Neuron (in vitro differentiated cells): ENCODE results near the gene ROBO1.

Source experiments
- H2AFZ ChIP-seq: one replicate; pipeline ENCODE4 v1.6.1; 2013; ENCODE audit warnings: low read depth, mild to moderate bottlenecking, inconsistent platforms, low read length, moderate library complexity
- H3K27me3 ChIP-seq: one replicate; pipeline ENCODE4 v1.6.1; 2013; ENCODE audit warnings: low read length; ENCODE audit not compliant: insufficient read depth
- H3K36me3 ChIP-seq: one replicate; pipeline ENCODE4 v1.6.1; 2013; ENCODE audit warnings: low read length; ENCODE audit not compliant: insufficient read depth
- H3K4me1 ChIP-seq: one replicate; pipeline ENCODE4 v1.6.1; 2013; ENCODE audit warnings: low read length; ENCODE audit not compliant: insufficient read depth
- H3K4me3 ChIP-seq: 2 replicates; pipeline ENCODE4 v1.5.1; 2013; ENCODE audit warnings: mild to moderate bottlenecking, low read length, moderate library complexity
- H3K9me3 ChIP-seq: one replicate; pipeline ENCODE4 v1.6.1; 2013; ENCODE audit warnings: low read length

Gene ROBO1

GRCh38 chr3:79410617-79411016 is 357.2 kb downstream of the ROBO1 start:
- Histone ChIP-seq H3K9me3 (no peaks in the 10 kb centered on the region), H3K27me3 (no peaks in the 10 kb centered on the region), H3K36me3 (no peaks in the 10 kb centered on the region), H2AFZ (no peak overlapping the region), H3K4me1 (no peaks in the 10 kb centered on the region), H3K4me3 (no peak overlapping the region)

GRCh38 chr3:79410136-79410535 is 357.7 kb downstream of the ROBO1 start:
- no peak overlapping the region for H2AFZ ChIP-seq
- no peak overlapping the region for H3K4me3 ChIP-seq
- H3K36me3 ChIP-seq: no peaks in the 10 kb centered on the region
- no peaks in the 10 kb centered on the region for H3K9me3 ChIP-seq
- no peaks in the 10 kb centered on the region for H3K27me3 ChIP-seq
- H3K4me1 ChIP-seq: no peaks in the 10 kb centered on the region

GRCh38 chr3:79406175-79406574 is 361.6 kb downstream of the ROBO1 start:
- H3K4me1 ChIP-seq: no peaks in the 10 kb centered on the region
- no peaks in the 10 kb centered on the region for H3K36me3 ChIP-seq
- no peak overlapping the region for H3K4me3 ChIP-seq
- H2AFZ ChIP-seq: no peak overlapping the region
- H3K27me3 ChIP-seq: no peaks in the 10 kb centered on the region
- H3K9me3 ChIP-seq: no peaks in the 10 kb centered on the region

GRCh38 chr3:79405183-79405582 is 362.6 kb downstream of the ROBO1 start:
- Histone ChIP-seq H3K27me3 (no peaks in the 10 kb centered on the region), H3K4me1 (no peaks in the 10 kb centered on the region), H2AFZ (no peak overlapping the region), H3K36me3 (no peaks in the 10 kb centered on the region), H3K9me3 (no peaks in the 10 kb centered on the region), H3K4me3 (no peak overlapping the region)

GRCh38 chr3:79396595-79396994 is 371.2 kb downstream of the ROBO1 start:
- H3K4me1 ChIP-seq: peaks cover 7% of the 10 kb centered on the region
- no peak overlapping the region for H2AFZ ChIP-seq
- no peaks in the 10 kb centered on the region for H3K36me3 ChIP-seq
- H3K9me3 ChIP-seq: peaks cover 2% of the 10 kb centered on the region
- H3K4me3 ChIP-seq: no peak overlapping the region
- H3K27me3 ChIP-seq: no peaks in the 10 kb centered on the region

- no peaks in the 10 kb centered on the region for H3K27me3 ChIP-seq
- no peaks in the 10 kb centered on the region for H3K36me3 ChIP-seq
- H2AFZ ChIP-seq: no peak overlapping the region
- no peaks in the 10 kb centered on the region for H3K9me3 ChIP-seq
- H3K4me1 ChIP-seq: peaks cover 7% of the 10 kb centered on the region
- H3K4me3 ChIP-seq: no peak overlapping the region
Observed at GRCh38 chr3:79392479-79392878, 375.3 kb downstream of the ROBO1 start.

GRCh38 chr3:79390352-79390751 is 377.4 kb downstream of the ROBO1 start:
- H3K4me3 ChIP-seq: no peak overlapping the region
- H3K9me3 ChIP-seq: no peaks in the 10 kb centered on the region
- H3K4me1 ChIP-seq: peaks cover 7% of the 10 kb centered on the region
- no peaks in the 10 kb centered on the region for H3K36me3 ChIP-seq
- no peaks in the 10 kb centered on the region for H3K27me3 ChIP-seq
- H2AFZ ChIP-seq: no peak overlapping the region

- H3K4me3 ChIP-seq: no peak overlapping the region
- no peaks in the 10 kb centered on the region for H3K36me3 ChIP-seq
- peaks cover 16% of the 10 kb centered on the region for H3K4me1 ChIP-seq
- H3K9me3 ChIP-seq: no peaks in the 10 kb centered on the region
- H2AFZ ChIP-seq: no peak overlapping the region
- H3K27me3 ChIP-seq: no peaks in the 10 kb centered on the region
Observed at GRCh38 chr3:79385211-79385610, 382.6 kb downstream of the ROBO1 start.

- Histone ChIP-seq H3K36me3 (no peaks in the 10 kb centered on the region), H3K4me1 (peaks cover 16% of the 10 kb centered on the region), H3K4me3 (no peak overlapping the region), H3K27me3 (no peaks in the 10 kb centered on the region), H2AFZ (no peak overlapping the region), H3K9me3 (no peaks in the 10 kb centered on the region)
Observed at GRCh38 chr3:79383402-79384012, 384.3 kb downstream of the ROBO1 start.

- H2AFZ ChIP-seq: no peak overlapping the region
- no peak overlapping the region for H3K4me3 ChIP-seq
- H3K27me3 ChIP-seq: no peaks in the 10 kb centered on the region
- no peaks in the 10 kb centered on the region for H3K9me3 ChIP-seq
- H3K36me3 ChIP-seq: no peaks in the 10 kb centered on the region
- H3K4me1 ChIP-seq: peaks cover 16% of the 10 kb centered on the region
Observed at GRCh38 chr3:79380581-79380980, 387.2 kb downstream of the ROBO1 start.

- Histone ChIP-seq H2AFZ (no peak overlapping the region), H3K4me1 (peaks cover 9% of the 10 kb centered on the region), H3K9me3 (no peaks in the 10 kb centered on the region), H3K4me3 (no peak overlapping the region), H3K27me3 (no peaks in the 10 kb centered on the region), H3K36me3 (no peaks in the 10 kb centered on the region)
Observed at GRCh38 chr3:79378064-79378463, 389.7 kb downstream of the ROBO1 start.

- no peaks in the 10 kb centered on the region for H3K36me3 ChIP-seq
- H3K4me3 ChIP-seq: no peak overlapping the region
- H2AFZ ChIP-seq: no peak overlapping the region
- H3K4me1 ChIP-seq: no peaks in the 10 kb centered on the region
- H3K27me3 ChIP-seq: no peaks in the 10 kb centered on the region
- no peaks in the 10 kb centered on the region for H3K9me3 ChIP-seq
Observed at GRCh38 chr3:79369306-79369705, 398.5 kb downstream of the ROBO1 start.

GRCh38 chr3:79368403-79368802 is 399.4 kb downstream of the ROBO1 start:
- H3K9me3 ChIP-seq: no peaks in the 10 kb centered on the region
- no peaks in the 10 kb centered on the region for H3K36me3 ChIP-seq
- H2AFZ ChIP-seq: no peak overlapping the region
- no peaks in the 10 kb centered on the region for H3K27me3 ChIP-seq
- no peak overlapping the region for H3K4me3 ChIP-seq
- no peaks in the 10 kb centered on the region for H3K4me1 ChIP-seq

GRCh38 chr3:79367803-79368202 is 400.0 kb downstream of the ROBO1 start:
- no peak overlapping the region for H3K4me3 ChIP-seq
- H2AFZ ChIP-seq: no peak overlapping the region
- no peaks in the 10 kb centered on the region for H3K9me3 ChIP-seq
- no peaks in the 10 kb centered on the region for H3K27me3 ChIP-seq
- no peaks in the 10 kb centered on the region for H3K4me1 ChIP-seq
- no peaks in the 10 kb centered on the region for H3K36me3 ChIP-seq
